ENCODE results near the gene ADAMTSL1. TPM values are rescaled to one million over a fixed set of nuclear protein-coding genes. Genes with fewer than 3 reads are reported as not detected.

ADAMTSL1 gene
- total and polyA plus RNA-seq, 9 of the 15 experiments (the other 6 are each of a cell fraction or from before 2014, with no cell fraction given) = 0.01 TPM; not detected in 8

DNA sequence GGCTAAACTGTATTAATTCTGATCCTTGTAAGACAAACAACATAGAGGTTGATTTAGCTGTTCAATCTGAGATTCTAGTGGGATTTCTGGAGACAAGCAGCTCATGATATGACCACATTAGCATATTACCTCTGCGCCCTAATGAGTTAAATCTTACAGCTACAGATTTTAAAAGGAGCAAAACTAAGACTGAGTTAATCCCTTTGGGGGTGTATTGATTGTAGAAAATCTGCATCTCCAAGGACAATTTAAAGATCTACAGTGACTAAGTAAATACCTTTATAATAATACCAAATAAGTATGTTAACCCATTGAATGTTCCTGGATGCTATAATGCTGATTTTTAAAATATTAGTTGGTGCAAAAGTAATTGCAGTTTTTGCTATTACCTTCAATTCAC is 33.2 kb downstream of the ADAMTSL1 start:
- in situ Hi-C loops (cut with MboI) = no loop called here
- DNase-seq (ENCODE audit: extremely low read depth in 1 of 4, low spot score in 3 of 4) = no peak
- ChIA-PET CTCF (ENCODE audit: low intra/inter-chr PET ratio) (no interaction called here), POLR2A (no interaction called here)
- no peak for ATAC-seq
- H4K20me1 ChIP-seq (replicated peaks; ENCODE audit: control insufficient read depth, insufficient read depth, low read length) = no peaks in the 10 kb centered on the region
- H3K27ac ChIP-seq (ENCODE audit: extremely low read depth, low read depth, low read length) = no peak overlapping the region
- no peaks in the 10 kb centered on the region for H3K9me3 ChIP-seq (replicated peaks; ENCODE audit: control insufficient read depth, insufficient read depth, low read depth, low read length)
- H3K4me1 ChIP-seq (replicated peaks in 1 of 2; ENCODE audit: control insufficient read depth in 2 of 2, insufficient read depth in 2 of 2, low read length in 2 of 2) = no peaks in the 10 kb centered on the region
- WGBS (ENCODE audit: insufficient coverage, low coverage, missing lambda C conversion rate) = 0% methylated on average over 1 of the region's 1 CpG
- H3K9me1 ChIP-seq (ENCODE audit: control insufficient read depth, insufficient read depth, low read length) = no peaks in the 10 kb centered on the region
- FAIRE-seq = no peak
- H3K4me3 ChIP-seq = no peak overlapping the region
- no peak overlapping the region for H3K4me2 ChIP-seq (ENCODE audit: insufficient read depth, low read length)
- no TSS peak for BruUV-seq (replicated peaks)
- no peaks in the 10 kb centered on the region for H3K27me3 ChIP-seq (ENCODE audit: control insufficient read depth in 2 of 2, insufficient read depth in 2 of 2, low read length in 2 of 2)
- no peak overlapping the region for H2AFZ ChIP-seq (ENCODE audit: low read depth, low read length)
- H3K79me2 ChIP-seq (ENCODE audit: control insufficient read depth, insufficient read depth, low read length) = no peaks in the 10 kb centered on the region
- no peak for TF ChIP-seq MBD2 (IDR thresholded peaks at IDR 0.05; ENCODE audit: borderline replicate concordance, low read depth)
- H3K9ac ChIP-seq (ENCODE audit: insufficient read depth in 1 of 2, low read depth in 2 of 2, low read length in 2 of 2) = no peak overlapping the region
- intact Hi-C loops (cut with micrococcal nuclease) = no loop called here
- H3K36me3 ChIP-seq (ENCODE audit: control insufficient read depth, insufficient read depth, low read length) = no peaks in the 10 kb centered on the region

- FAIRE-seq = no peak
These were observed 42.6 kb downstream of the ADAMTSL1 start for GRCh38 chr9:18516514-18516913.

More at GRCh38 chr9:18516514-18516913, 42.6 kb downstream of the ADAMTSL1 start:
- Histone ChIP-seq H3K36me3 (ENCODE audit: control insufficient read depth, insufficient read depth, low read length) (no peaks in the 10 kb centered on the region), H2AFZ (ENCODE audit: low read depth, low read length) (no peak overlapping the region), H3K9me3 (replicated peaks; ENCODE audit: control insufficient read depth, insufficient read depth, low read depth, low read length) (no peaks in the 10 kb centered on the region), H3K4me3 (no peak overlapping the region), H3K4me1 (replicated peaks in 1 of 2; ENCODE audit: control insufficient read depth in 2 of 2, insufficient read depth in 2 of 2, low read length in 2 of 2) (no peaks in the 10 kb centered on the region), H3K27me3 (ENCODE audit: control insufficient read depth in 2 of 2, insufficient read depth in 2 of 2, low read length in 2 of 2) (no peaks in the 10 kb centered on the region), H3K4me2 (ENCODE audit: insufficient read depth, low read length) (no peak overlapping the region), H4K20me1 (replicated peaks; ENCODE audit: control insufficient read depth, insufficient read depth, low read length) (no peaks in the 10 kb centered on the region), H3K9me1 (ENCODE audit: control insufficient read depth, insufficient read depth, low read length) (no peaks in the 10 kb centered on the region), H3K27ac (ENCODE audit: extremely low read depth, low read depth, low read length) (no peak overlapping the region), H3K79me2 (ENCODE audit: control insufficient read depth, insufficient read depth, low read length) (no peaks in the 10 kb centered on the region), H3K9ac (ENCODE audit: insufficient read depth in 1 of 2, low read depth in 2 of 2, low read length in 2 of 2) (no peak overlapping the region)
- in situ Hi-C loops (cut with MboI) = no loop called here
- BruUV-seq (replicated peaks) = no TSS peak
- ChIA-PET CTCF (ENCODE audit: low intra/inter-chr PET ratio) (no interaction called here), POLR2A (no interaction called here)
- DNase-seq (ENCODE audit: extremely low read depth in 1 of 4, low spot score in 3 of 4) (no peak), ATAC-seq (no peak)
- TF ChIP-seq ZFP91 (CRISPR knock-in tag; IDR thresholded peaks at IDR 0.05) (no peak), CTBP1 (IDR thresholded peaks at IDR 0.05; ENCODE audit: borderline replicate concordance) (no peak), RBM34 (IDR thresholded peaks at IDR 0.05; ENCODE audit: borderline replicate concordance, insufficient read depth, low read length) (no peak), NONO (IDR thresholded peaks at IDR 0.05; ENCODE audit: low read depth in 2 of 2, low read length in 1 of 2) (no peak), RB1 (IDR thresholded peaks at IDR 0.05; ENCODE audit: low read depth) (no peak)
- TF ChIP-seq, protein P1, sequence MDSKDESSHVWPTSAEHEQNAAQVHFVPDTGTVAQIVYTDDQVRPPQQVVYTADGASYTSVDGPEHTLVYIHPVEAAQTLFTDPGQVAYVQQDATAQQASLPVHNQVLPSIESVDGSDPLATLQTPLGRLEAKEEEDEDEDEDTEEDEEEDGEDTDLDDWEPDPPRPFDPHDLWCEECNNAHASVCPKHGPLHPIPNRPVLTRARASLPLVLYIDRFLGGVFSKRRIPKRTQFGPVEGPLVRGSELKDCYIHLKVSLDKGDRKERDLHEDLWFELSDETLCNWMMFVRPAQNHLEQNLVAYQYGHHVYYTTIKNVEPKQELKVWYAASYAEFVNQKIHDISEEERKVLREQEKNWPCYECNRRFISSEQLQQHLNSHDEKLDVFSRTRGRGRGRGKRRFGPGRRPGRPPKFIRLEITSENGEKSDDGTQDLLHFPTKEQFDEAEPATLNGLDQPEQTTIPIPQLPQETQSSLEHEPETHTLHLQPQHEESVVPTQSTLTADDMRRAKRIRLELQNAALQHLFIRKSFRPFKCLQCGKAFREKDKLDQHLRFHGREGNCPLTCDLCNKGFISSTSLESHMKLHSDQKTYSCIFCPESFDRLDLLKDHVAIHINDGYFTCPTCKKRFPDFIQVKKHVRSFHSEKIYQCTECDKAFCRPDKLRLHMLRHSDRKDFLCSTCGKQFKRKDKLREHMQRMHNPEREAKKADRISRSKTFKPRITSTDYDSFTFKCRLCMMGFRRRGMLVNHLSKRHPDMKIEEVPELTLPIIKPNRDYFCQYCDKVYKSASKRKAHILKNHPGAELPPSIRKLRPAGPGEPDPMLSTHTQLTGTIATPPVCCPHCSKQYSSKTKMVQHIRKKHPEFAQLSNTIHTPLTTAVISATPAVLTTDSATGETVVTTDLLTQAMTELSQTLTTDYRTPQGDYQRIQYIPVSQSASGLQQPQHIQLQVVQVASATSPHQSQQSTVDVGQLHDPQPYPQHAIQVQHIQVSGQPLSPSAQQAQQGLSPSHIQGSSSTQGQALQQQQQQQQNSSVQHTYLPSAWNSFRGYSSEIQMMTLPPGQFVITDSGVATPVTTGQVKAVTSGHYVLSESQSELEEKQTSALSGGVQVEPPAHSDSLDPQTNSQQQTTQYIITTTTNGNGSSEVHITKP (IDR thresholded peaks at IDR 0.05; ENCODE audit: partially characterized antibody) = no peak
- intact Hi-C loops (cut with micrococcal nuclease) = no loop called here

Measured in K562 (cell line).